Activated naive CD4-positive, alpha-beta T cell treated with anti-CD3 and anti-CD28 coated beads, Interleukin-2, amount 50 U/mL, for 72 hours (primary cell): Measurements from ENCODE around the gene OR52I2. TPM values are rescaled to one million over a fixed set of nuclear protein-coding genes. Genes with fewer than 3 reads are reported as not detected.

Experiments
- ATAC-seq, 2 donors: fragments of 150-1000 bp; cut with Tn5 transposase; 2 replicates each; pipeline ENCODE4 v1.10.0; 2021; ENCODE audit warnings: mild to moderate bottlenecking in 2 of 2, moderate library complexity in 2 of 2
- DNase-seq, 2 donors: peaks; one replicate each; pipeline ENCODE4 v3.0.0; 2021 to 2022; ENCODE audit warnings: low spot score in 2 of 2
- H3K27ac Mint-ChIP-seq, 2 donors: one replicate each; pipeline ENCODE4 v1.8.0; 2022; ENCODE audit warnings: mild to moderate bottlenecking in 2 of 2, mixed read lengths in 2 of 2
- H3K36me3 Mint-ChIP-seq, 2 donors: one replicate each; pipeline ENCODE4 v1.8.0; 2022; ENCODE audit warnings: mixed read lengths in 2 of 2
- H3K9me3 Mint-ChIP-seq, 2 donors: one replicate each; pipeline ENCODE4 v1.8.0; 2022; ENCODE audit warnings: mixed read lengths in 2 of 2
- total RNA-seq, 2 donors: library from RNA; stranded (reverse); gene quantifications; one replicate each; pipeline ENCODE4 v1.2.3, GENCODE V29; 2022

The OR52I2 gene
- total RNA-seq, result not detected

DNA sequence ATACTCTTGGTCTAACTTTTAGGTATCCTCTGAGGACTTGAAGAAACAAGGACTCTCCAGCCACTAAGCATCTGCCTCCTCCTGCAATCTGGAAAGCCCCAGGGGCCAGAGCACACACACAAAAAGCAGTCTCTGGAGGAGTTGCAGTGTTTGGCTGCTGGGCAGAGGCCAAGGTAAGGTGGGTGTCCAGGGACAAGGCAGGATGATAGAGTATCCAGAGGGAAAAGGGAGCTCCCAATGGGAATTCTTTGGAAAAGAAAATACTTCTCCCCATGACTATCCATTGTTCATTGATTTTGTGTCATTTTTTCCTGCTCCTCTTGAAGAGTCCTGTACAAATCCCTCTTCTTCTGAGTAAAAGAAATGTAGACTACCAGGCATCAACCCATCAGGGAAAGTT is at the start of gene OR52I2:
Gene OR52I2, plus strand, starts transcription at position 301 of the 400 bp plus-strand sequence.
- Mint-ChIP-seq H3K27ac (peak within 1 kb of the TSS in 1 of 2 donors; percentile 50), H3K9me3 (no peaks in the 10 kb centered on the region), H3K36me3 (no peaks in the 10 kb centered on the region)
- no peak for DNase-seq
- ATAC-seq, result no peak

GRCh38 chr11:4539603-4540219 is 41.8 kb upstream of the OR52I2 start:
- no peaks in the 10 kb centered on the region for H3K36me3 Mint-ChIP-seq
- H3K9me3 Mint-ChIP-seq, result no peaks in the 10 kb centered on the region
- DNase-seq, result peak in 1 of 2 donors; percentile 75
- H3K27ac Mint-ChIP-seq, result no peak overlapping the region
- peak; percentile 60 to 78 for ATAC-seq

DNA sequence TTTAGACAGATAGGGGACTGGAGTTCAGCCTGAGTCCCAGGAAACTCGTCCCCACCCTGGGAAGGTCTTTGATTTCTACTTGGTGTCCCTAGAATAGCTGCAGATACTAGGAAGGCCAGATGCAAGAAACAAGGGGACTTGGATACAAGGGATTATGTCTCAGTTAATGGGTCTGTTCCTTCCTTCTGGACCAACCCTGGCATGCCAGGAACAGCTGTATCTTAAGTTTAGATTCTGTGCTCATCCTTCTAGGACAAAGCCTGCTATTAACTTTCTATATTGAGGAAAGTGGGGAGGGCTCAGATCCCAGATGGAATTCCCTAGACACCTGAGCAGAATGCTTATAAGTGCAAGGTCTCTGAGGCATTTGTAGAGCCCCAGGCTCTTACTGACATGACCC is 40.5 kb upstream of the OR52I2 start:
- no peak for ATAC-seq
- DNase-seq, result no peak
- no peak overlapping the region for H3K27ac Mint-ChIP-seq
- H3K9me3 Mint-ChIP-seq, result no peaks in the 10 kb centered on the region
- H3K36me3 Mint-ChIP-seq, result no peaks in the 10 kb centered on the region

DNA sequence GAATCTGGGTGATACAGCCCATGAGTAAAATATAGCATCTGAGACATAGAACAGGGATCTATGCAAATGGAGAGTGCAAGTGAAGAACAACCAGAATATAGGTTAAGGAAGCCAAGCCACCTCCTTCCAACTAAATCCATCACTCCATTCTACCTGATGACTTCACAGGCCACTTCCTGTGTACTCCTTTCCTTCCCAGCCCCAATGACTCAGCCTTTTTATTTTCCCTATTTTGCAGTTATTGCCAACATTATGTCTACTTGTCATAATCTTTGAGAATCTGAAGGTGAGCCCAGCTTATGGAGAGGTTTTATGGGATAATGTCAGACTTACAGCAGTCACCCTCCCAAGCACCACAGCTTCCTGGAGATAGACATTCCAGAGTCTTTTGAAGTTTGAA is 38.0 kb upstream of the OR52I2 start:
- Mint-ChIP-seq H3K9me3 (no peaks in the 10 kb centered on the region), H3K36me3 (no peaks in the 10 kb centered on the region), H3K27ac (no peak overlapping the region)
- ATAC-seq, result no peak
- no peak for DNase-seq

DNA sequence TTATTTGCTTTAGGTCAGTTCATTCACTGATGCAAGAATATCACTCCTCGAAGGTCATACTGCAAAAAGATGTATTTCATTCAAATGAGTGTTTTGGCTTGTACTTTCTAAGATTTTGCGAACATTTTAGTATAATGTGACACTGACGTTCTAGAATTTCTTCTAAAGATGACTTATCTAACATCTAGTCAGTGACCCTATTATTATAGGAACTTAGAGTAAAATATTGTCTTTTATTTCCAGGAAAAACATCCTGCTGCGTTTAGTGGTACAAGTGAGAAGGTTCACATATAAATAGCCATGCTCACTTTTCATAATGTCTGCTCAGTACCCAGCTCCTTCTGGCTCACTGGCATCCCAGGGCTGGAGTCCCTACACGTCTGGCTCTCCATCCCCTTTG is 36.7 kb upstream of the OR52I2 start, which contains the start of gene OR52M1:
Gene OR52M1, plus strand, starts transcription at position 301 of the 400 bp plus-strand sequence. Its CDS starts 0 bp downstream, at position 301.
- H3K9me3 Mint-ChIP-seq, result no peaks in the 10 kb centered on the region
- no peak within 1 kb of the TSS for H3K27ac Mint-ChIP-seq

GRCh38 chr11:4546878-4547277 is 34.7 kb upstream of the OR52I2 start:
- DNase-seq, result no peak
- Mint-ChIP-seq H3K27ac (no peak overlapping the region), H3K36me3 (peaks cover 0 to 6% of the 10 kb centered on the region in 2 donors), H3K9me3 (peaks cover 0 to 4% of the 10 kb centered on the region in 2 donors)
- no peak for ATAC-seq

More for the DNA sequence above, 36.7 kb upstream of the OR52I2 start, which contains the start of gene OR52M1:
- ATAC-seq, result no peak
- no peak for DNase-seq
- H3K36me3 Mint-ChIP-seq, result no peaks in the 10 kb centered on the region

GRCh38 chr11:4547416-4547815 is 34.1 kb upstream of the OR52I2 start:
- Mint-ChIP-seq H3K27ac (no peak overlapping the region), H3K36me3 (peaks cover 0 to 6% of the 10 kb centered on the region in 2 donors), H3K9me3 (peaks cover 0 to 4% of the 10 kb centered on the region in 2 donors)
- ATAC-seq (no peak), DNase-seq (no peak)

GRCh38 chr11:4551346-4551979 is 30.1 kb upstream of the OR52I2 start:
- no peak for DNase-seq
- H3K27ac Mint-ChIP-seq, result no peak overlapping the region
- H3K36me3 Mint-ChIP-seq, result peaks cover 0 to 6% of the 10 kb centered on the region in 2 donors
- no peak for ATAC-seq
- peaks cover 0 to 4% of the 10 kb centered on the region in 2 donors for H3K9me3 Mint-ChIP-seq

DNA sequence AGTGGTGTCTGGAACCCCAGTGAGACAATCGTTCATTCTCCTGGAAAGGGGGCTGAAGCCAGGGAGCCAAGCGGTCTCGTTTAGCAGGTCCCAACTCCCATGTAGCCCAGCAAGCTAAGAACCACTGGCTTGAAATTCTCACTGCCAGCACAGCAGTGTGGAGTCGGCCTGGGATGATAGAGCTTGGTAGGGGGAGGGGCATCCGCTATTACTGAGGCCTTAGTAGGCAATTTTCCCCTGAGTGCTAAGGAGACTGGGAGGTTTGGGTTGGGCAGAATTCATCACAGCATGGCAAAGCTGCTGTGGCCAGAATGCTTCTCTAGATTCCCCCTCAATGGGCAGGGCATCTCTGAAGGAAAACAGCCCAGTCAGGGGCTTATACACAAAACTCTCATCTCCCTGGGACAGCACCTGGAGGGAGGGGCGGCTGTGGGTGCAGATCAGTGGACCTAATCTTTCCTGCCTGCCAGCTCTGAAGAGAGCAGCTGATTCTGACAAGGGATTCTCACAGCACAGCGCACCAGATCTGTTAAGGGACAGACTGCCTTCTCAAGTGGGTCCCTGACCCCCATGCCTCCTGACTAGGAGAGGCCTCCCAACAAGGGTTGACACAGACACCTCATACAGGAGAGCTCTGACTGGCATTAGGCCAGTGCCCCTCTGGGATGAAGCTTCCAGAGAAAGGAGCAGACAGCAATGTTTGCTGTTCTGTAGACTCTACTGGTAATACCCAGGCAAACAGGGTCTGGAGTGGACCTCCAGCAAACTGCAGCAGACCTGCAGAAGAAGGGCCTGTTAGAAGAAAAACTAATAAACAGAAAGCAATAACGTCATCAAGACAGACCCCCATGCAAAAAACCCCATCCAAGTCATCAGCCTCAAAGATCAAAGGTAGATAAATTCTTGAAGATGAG is 21.8 kb upstream of the OR52I2 start:
- H3K27ac Mint-ChIP-seq, result no peak overlapping the region
- H3K36me3 Mint-ChIP-seq, result peaks cover 0 to 10% of the 10 kb centered on the region in 2 donors
- DNase-seq (no peak), ATAC-seq (no peak)
- H3K9me3 Mint-ChIP-seq, result peaks cover 4 to 9% of the 10 kb centered on the region in 2 donors

- H3K27ac Mint-ChIP-seq, result no peak overlapping the region
- peaks cover 0 to 10% of the 10 kb centered on the region in 2 donors for H3K36me3 Mint-ChIP-seq
- peaks cover 4 to 9% of the 10 kb centered on the region in 2 donors for H3K9me3 Mint-ChIP-seq
- ATAC-seq (no peak), DNase-seq (no peak)
These were observed 21.1 kb upstream of the OR52I2 start for GRCh38 chr11:4560467-4560866.

DNA sequence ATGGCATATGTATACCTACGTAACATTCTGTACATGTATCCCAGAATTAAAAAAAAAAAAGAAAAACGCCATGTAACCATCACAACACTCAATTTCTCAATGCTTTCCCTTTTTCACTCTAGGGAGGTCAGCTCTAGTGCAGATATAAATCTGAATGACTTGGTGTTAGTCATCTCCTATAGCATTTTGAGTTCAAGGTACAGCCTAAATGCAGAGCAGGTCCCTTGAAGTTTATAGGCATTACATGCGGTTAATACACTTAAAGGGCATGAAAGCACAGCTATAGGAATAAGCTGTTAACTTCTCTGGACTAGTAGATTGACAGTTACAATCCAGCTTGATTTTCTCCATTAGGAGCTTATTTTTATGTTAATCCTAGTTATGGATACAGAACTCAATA is 16.2 kb upstream of the OR52I2 start:
- DNase-seq (no peak), ATAC-seq (no peak)

DNA sequence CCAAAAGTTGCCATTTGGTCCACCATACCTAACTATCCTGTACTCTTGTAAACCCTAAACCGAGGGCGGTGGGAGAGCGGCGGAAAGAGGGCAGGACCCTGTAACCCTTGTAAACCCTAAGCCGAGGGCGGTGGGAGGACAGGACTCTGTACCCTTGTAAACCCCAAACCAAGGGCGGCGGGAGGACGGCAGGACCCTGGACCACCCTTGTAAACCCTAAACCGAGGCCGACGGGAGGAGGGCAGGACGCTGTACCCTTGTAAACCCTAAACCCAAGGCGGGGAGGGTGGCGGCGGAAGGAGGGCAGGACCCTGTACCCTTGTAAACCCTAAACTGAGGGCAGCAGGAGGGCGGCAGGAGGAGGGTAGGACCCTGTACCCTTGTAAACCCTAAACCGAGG is 12.5 kb upstream of the OR52I2 start:
- peaks cover 0 to 5% of the 10 kb centered on the region in 2 donors for H3K9me3 Mint-ChIP-seq
- peaks cover 0 to 2% of the 10 kb centered on the region in 2 donors for H3K36me3 Mint-ChIP-seq
- ATAC-seq (no peak), DNase-seq (no peak)
- H3K27ac Mint-ChIP-seq, result no peak overlapping the region

More for the DNA sequence above, 16.2 kb upstream of the OR52I2 start:
- peaks cover 4 to 9% of the 10 kb centered on the region in 2 donors for H3K9me3 Mint-ChIP-seq
- peaks cover 0 to 10% of the 10 kb centered on the region in 2 donors for H3K36me3 Mint-ChIP-seq
- H3K27ac Mint-ChIP-seq, result no peak overlapping the region

DNA sequence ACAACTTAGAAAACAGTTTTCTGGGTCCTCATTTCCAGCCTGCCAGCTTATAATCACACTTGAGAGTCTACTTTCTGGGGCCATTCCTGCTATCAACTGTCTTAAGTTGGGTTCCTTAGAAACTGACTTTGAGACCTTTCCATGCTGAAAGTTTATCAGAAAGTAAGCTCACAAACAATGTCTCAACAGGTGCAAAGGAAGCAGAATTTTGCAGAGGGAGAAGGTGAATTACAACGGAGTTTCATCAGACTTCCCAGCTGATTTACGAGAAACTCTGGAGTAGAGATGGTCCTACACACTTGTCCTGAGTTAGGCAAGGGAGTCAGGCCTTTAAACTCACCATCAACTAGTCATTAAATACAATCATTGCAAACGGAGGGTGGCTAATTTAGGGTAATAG is 4.7 kb upstream of the OR52I2 start:
- H3K27ac Mint-ChIP-seq, result no peak overlapping the region
- no peaks in the 10 kb centered on the region for H3K9me3 Mint-ChIP-seq
- H3K36me3 Mint-ChIP-seq, result no peaks in the 10 kb centered on the region
- ATAC-seq, result no peak
- no peak for DNase-seq

DNA sequence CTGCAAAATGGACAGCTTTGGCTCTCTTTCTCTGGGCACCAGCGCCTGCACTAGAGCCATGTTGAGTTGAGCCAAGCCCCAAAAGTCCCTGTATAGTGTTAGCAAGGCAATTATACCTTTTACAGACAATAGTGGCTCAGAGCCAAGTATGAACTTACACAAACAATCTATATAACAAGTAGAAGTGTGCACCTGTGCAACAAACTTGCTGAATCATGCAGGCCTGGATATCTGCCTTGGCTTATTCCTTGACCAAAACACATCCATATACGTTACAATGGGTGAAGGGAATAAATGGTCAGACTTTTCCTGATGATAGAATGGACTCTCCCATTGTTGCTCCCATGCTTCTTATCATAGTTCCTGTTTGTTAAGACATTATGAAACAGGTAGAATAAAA is 3.8 kb upstream of the OR52I2 start:
- no peaks in the 10 kb centered on the region for H3K36me3 Mint-ChIP-seq
- no peaks in the 10 kb centered on the region for H3K9me3 Mint-ChIP-seq
- ATAC-seq, result no peak
- no peak for DNase-seq
- no peak overlapping the region for H3K27ac Mint-ChIP-seq

DNA sequence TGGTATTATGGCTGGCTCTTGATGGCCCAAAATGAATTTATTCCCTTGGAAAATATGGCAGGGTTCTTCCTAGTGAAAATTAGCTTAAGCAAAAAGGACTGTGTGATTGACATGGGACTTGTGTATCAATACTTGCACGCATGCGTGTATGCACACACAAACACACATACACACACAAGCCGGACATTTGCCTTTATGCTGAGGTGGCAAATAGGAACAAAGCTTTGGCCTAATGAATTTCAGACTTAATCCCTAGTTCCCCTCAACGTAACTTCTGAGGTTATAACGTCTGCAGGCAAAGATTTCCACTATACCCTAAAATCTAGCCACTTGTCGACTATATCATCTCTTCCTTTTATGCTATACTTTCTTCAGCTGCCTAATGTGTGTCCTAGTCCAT is 2.9 kb upstream of the OR52I2 start:
- DNase-seq, result no peak
- Mint-ChIP-seq H3K9me3 (no peaks in the 10 kb centered on the region), H3K36me3 (no peaks in the 10 kb centered on the region), H3K27ac (no peak overlapping the region)
- no peak for ATAC-seq

DNA sequence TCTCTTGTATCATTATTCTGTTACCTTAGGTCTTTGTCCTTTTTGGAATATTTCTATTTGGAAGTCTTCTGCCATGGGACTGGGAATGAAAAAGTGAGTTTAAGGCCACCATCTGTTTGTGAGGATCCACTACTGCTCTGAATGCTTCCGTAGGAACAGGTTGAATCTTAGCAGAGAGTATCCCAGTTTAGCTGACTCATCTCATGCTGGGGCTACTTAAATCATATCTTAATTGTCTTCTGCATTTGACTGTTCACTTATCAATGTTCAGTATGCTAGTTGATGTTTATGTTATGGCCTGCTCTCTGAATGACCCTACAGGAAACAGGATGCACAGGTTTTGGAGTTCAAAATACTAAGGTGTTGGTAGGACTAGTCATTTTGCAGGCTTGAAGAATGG is 1.4 kb upstream of the OR52I2 start:
- Mint-ChIP-seq H3K36me3 (no peaks in the 10 kb centered on the region), H3K27ac (no peak overlapping the region), H3K9me3 (no peaks in the 10 kb centered on the region)
- no peak for ATAC-seq
- no peak for DNase-seq

DNA sequence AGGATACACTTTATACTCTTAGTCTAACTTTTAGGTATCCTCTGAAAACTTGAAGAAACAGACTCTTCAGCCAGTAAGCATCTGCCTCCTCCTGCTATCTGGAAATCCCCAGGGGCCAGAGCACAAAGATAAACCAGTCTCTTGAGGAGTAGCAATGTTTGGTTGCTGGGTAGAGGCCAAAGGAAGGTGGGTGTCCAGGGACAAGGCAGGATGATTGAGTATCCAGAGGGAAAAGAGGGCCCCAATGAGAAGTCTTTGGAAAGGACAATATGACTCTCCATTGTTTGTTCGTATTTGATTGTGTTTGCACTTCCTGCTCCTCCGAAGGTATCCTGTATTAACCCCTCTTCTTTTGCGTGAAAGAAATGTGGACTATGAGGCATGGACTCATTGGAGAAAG is 7.5 kb downstream of the OR52I2 start:
- Mint-ChIP-seq H3K36me3 (no peaks in the 10 kb centered on the region), H3K9me3 (no peaks in the 10 kb centered on the region), H3K27ac (no peak overlapping the region)
- no peak for ATAC-seq
- no peak for DNase-seq
